H54 (cell line): Measurements from ENCODE around the gene NRCAM.

Source experiments
- DNase-seq: peaks from one replicate; pipeline ENCODE4 v3.0.0; 2011; ENCODE audit warnings: low spot score, mixed read lengths; ENCODE audit not compliant: insufficient read length
- FAIRE-seq: peaks from 3 replicates; lab custom pipeline; 2011; peaks lifted over from hg19 to GRCh38; lab: Jason Lieb, UNC
- POLR2A ChIP-seq: IDR thresholded peaks from 2 replicates; pipeline ENCODE4 v1.6.1; 2011; ENCODE audit warnings: low read depth, mild to moderate bottlenecking, low read length

Gene NRCAM

DNA sequence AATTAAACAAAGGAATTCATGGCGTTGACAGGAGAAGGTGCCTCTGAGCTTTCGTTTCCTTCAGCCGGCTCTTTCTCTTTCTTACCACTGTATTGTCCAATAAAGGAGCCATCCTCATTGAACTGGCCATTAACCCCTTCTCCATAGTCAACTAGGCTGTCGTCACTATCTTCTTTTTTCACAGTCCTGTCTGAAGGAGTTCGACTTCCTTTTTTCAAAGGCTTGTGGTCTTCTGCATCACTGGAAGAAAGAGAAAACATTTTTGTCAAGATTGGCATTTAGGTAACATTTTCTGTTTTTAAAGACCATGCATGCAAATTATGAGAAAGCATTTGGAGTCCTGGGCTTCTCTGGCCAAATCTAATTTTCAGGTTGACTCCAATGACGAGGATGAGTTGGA lies 306.3 kb downstream of the NRCAM start:
- TF ChIP-seq POLR2A, result no peak
- no peak for DNase-seq
- FAIRE-seq, result no peak

DNA sequence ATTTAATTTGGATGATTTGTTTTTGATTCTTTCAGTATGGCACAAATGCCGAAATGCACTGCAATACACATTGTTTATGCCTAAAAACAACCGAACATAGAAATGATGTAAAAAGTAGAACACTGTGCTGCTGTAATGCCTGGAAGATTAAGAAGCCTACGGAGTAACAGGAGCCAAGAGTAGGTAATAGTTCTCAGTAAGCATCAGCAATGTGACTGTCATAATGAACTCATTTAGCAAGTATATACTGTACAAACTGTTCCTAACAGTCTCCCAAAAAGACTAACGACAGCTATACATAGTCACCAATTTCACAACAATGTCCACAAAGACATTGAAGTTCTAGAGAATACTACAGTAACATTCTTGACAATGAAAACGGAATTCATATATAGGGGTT lies 307.1 kb downstream of the NRCAM start:
- no peak for DNase-seq
- no peak for TF ChIP-seq POLR2A
- no peak for FAIRE-seq

DNA sequence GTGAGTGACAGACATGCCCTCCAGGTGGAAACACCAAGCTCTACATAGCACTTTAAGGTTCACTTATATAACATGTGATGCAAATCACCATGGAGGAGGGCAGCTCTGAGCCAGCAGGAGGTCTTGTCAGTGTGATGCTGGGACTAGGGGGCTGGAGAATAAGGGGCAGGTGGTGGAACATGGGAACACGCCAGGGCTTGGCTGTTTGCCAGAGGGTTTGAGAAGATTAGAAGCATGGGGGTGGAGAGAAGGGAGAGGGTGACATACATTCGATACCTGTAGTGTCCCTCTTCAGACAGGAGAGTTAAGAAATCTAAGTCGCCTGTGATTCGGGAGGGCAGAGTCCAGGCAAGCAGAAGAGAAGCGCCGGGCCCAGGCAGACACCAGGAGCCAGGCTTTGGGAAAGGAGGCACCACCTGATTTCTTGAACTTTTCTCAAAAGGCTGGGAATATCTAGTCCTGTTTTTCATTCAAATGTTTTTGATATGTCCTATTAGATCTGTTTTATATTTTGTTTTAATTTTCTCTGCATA lies 309.1 kb downstream of the NRCAM start:
- FAIRE-seq (no peak), DNase-seq (no peak)
- no peak for TF ChIP-seq POLR2A

DNA sequence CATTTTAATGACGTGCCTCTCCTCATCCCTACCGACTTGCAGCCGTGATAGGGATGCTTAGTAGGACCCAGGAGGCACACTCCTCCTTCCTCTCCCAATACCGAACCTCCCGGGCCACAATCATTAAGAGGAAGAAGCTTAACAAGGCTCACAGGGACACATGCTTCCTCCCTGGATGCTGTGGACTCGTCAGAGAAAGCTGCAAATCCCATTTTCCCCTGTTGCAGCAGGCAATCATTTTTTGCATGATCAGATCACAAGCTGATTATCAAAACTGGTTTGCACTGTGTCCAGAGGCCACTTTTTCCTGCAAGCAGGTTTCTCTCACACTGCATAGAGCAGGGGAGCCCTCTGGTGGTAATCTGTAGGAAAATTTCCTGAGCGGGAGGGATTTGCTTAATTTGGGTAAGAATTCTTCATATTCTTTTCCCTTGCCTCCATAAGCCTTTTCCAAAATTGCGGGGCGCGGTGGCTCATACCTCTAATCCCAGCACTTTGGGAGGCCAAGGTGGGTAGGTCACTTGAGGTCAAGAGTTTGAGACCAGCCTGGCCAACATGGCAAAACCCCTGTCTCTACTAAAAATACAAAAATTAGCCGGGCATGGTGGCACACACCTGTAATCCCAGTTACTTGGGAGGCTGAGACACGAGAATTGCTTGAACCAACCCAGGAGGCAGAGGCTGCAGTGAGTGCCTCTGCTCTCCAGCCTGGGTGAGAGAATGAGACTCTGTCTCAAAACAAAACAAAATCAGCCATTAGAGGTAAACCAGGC lies 310.0 kb downstream of the NRCAM start:
- no peak for FAIRE-seq

DNA sequence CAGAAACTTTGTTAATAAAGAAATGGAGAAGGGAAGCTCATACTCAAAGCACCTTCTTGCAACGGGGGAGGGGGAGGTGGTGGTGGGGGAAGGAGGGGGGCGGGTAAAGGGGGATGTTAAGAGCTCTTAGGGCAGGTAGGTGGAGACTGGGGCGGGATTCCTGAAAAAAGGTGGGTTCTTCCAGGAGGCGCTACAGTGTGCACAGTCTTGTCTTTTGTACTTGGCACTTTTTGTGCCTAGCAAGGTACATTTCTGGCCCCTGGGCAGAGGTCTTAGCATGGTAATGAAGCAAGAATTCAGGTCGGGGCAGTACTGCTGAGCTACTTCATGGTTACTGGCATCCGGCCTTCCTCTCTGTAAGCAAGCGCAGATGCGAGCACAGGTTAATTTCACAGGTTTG lies 310.8 kb downstream of the NRCAM start:
- FAIRE-seq, result no peak
- DNase-seq, result no peak
- no peak for TF ChIP-seq POLR2A

More for the DNA sequence above, 310.0 kb downstream of the NRCAM start:
- DNase-seq, result peak; percentile 15
- TF ChIP-seq POLR2A, result no peak

DNA sequence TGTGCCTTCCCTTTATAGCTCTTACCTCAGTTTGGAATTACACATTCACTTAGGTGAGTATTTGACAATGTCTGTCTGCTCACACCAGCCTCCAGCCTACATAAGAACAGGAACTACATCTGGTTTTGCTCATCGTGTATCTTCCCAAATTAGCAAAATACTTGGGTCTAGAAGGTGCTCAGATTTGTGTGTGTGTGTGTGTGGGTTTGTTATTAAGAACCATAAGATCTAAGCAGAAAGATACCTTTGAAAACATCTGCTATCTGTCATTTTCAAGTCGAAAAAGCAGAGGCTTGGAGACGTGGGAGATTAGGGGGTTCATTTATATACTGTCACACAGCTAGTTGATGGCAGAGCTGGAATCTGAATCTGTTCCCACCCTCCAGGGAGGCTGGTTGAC lies 311.3 kb downstream of the NRCAM start:
- FAIRE-seq, result no peak
- no peak for TF ChIP-seq POLR2A
- no peak for DNase-seq

DNA sequence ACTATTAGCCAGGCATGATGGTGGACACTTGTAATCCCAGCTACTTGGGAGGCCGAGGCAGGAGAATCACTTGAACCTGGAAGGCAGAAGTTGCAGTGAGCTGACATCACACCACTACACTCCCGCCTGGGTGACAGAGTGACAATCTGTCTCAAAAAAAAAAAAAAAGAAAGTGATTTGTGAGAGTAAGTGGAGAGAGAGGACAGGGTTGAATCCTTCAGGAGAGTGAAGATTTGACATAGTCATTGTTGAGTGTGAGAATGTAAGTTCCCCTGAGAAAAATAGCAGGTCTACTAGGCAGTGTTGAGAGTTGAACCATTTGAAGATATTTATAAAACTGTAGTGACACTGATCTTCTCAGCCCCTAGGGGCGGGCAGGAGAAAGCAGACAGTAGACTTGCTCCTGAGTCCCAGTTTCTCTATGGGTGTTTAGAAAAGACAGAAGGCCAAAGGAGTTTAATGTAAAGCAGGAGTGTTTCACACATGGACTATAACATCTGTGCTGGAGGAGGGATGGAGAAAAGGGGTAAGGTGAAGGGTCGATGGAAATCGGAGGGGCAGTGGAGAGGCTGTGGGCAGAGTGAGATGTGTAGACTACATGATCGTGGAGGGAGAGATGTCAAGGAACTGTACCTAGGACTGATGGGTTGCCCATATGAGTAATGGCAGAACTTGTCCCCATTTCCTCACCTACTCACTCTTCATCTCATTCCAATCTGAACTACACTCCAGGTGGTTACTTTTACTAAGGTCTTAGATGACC lies 312.4 kb downstream of the NRCAM start:
- TF ChIP-seq POLR2A, result no peak
- DNase-seq (no peak), FAIRE-seq (no peak)

DNA sequence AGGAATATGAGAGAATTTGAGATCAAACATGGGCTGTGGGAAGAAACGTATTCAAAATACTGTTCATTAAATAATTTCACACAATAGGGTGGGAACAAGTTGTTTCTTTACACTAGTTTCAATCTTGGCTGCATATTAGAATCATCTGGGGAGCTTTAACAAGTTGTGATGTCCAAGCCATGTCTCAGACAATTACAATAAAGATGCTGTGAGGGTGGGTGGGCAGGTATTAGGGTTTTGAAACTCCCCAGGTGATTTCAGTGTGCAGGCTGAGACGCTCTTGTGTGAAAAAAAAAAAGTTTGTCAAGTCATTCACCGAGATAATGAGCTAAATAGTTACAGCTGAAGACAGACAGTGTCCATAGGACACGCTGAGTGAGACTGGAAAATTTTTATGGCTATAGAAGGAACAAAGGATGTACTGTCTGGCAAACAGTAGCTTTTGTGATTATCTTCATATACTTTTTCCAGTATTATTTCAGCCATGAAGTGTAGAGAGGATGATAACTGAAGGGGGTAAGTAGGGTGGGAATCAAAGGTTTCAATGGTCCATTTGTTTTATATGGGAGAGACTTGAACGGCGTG lies 313.5 kb downstream of the NRCAM start:
- DNase-seq, result no peak
- TF ChIP-seq POLR2A, result no peak
- no peak for FAIRE-seq

DNA sequence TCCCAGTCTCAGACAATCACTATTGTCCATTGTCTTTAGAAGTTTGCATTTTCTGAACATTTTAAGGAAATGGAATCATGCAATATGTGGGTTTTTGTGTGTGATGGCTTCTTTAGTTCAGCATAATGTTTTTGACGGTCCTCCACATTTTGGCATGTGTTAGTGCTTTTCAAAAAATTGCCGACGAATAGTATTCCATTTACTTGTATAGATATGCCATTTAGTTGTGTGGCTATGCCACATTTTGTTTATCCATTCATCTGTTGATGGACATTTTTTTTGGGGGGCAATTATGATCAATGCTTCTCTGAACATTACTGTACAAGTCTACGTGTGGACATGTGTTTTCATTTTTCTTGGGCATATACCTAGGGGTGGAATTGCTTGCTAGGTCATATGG lies 314.1 kb downstream of the NRCAM start:
- TF ChIP-seq POLR2A, result no peak
- FAIRE-seq (no peak), DNase-seq (no peak)

DNA sequence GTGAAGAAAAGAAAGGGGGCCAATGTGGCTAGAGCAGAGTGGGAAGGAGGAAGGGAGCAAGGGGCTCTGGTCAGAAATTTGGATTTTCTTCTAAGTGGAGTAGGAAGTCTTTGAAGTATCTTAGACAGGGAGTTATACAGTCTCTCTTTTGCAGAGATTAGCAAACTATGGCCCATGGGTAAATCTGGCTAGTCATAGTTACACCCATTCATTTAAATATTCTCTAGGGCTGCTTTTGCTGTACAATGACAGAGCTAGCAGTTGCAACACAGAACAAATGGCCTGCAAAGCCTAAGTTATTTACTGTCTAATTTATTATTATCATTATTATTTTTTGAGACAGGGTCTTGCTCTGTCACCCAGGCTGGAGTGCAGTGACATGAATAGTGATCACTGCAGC lies 315.6 kb downstream of the NRCAM start:
- TF ChIP-seq POLR2A, result no peak
- FAIRE-seq, result no peak
- DNase-seq, result no peak

DNA sequence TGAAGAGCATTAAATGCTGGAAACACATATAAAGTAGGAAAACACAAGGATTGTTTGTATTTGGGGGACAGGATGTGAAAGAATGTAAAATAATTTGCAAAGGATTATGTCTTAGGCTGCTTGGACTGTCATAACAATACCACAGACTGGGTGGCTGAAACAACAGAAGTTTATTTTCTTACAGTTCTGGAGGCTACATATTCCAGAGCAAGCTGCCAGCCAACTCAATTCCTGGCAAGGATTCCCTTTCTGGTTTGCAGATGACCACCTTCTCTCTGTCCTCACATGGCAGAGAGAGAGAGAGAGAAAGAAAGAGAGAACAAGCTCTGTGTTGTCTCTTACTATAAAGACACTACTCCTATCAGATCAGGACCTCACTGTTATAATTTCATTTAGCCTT lies 317.3 kb downstream of the NRCAM start:
- FAIRE-seq, result no peak
- no peak for DNase-seq

DNA sequence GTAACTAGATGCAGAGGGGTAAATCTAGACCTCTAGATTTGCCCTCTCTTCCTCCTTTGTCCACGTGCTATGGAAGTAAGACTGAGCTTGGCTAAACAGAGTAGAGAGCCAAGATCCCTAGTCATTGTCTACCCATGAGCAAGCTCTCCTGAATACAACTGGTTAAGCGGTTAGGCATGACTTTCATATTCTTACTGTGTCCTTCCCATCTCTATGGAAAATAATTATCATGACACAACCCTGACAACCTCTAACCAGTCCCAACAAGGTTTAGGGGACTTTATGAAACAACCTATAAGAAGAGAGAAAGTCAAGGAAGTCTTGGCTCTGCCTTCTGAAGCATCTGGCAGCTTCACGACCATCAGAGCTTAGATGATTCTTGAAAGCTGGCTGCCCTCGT lies 318.2 kb downstream of the NRCAM start:
- FAIRE-seq, result no peak
- no peak for DNase-seq
- no peak for TF ChIP-seq POLR2A

More for the DNA sequence above, 317.3 kb downstream of the NRCAM start:
- no peak for TF ChIP-seq POLR2A

DNA sequence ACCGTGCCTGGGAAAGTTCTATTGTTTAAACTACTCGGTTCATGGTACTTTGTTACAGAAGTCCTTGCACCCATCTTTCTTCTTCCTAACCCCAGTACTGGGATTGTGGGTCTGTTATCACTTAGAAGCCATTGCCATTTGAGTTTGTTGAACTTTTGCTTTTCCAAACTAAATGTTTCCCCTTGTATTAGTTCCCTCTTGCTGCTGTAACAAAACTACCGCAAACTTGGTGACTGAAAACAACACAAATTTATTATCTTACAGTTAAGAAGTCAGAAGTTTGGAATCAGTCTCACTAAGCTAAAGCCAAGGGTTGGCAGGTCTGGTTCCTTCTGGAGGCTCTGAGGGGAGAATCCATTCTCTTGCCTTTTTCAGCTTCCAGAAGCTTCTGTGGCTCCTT lies 319.2 kb downstream of the NRCAM start:
- no peak for DNase-seq
- no peak for FAIRE-seq
- no peak for TF ChIP-seq POLR2A

DNA sequence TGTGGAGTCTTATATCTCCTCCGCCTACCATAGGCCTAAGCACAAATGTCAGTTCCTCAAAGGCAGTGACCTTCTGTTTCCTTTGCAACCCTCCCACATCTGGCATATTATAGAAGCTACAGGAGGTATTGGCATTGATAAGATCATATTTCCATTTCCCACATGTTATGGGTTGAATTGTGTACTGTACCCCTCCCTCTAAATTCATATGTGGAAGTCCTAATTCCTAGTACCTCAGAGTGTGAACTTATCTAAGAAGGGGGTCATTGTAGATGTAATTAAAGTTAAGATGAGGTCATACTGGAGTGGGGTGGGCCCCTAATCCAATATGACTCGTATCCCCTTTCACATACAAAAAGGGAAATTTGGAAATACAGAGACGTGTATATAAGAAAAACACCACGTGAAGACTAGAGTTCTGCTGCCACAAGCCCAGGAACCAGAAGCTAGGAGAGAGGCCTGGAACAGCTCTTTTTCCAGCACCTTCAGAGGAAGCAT lies 320.0 kb downstream of the NRCAM start:
- no peak for TF ChIP-seq POLR2A
- no peak for FAIRE-seq
- DNase-seq, result no peak
